RPMI7951 (cell line): ENCODE data around the gene PCDHGA10. TPM values are rescaled to one million over a fixed set of nuclear protein-coding genes. Genes with fewer than 3 reads are reported as not detected.
"Not testable (repeated sequence)": the region's sequence is repeated elsewhere in the genome, so short reads cannot be mapped to it uniquely, and the experiment has no call there.

Experiments used
- DNase-seq: peaks from one replicate; pipeline ENCODE4 v3.0.0-alpha.2; 2012; ENCODE audit warnings: low read depth
- total RNA-seq: library from RNA; depleted of rRNA; stranded (reverse); fragments of >200 nt; shearing (Covaris generic); gene quantifications from 2 replicates; pipeline ENCODE4 v1.2.3, GENCODE V29; 2014; rRNA removed

Gene PCDHGA10
- total RNA-seq, result 0.78 and 0.84 TPM in 2 replicates

DNA sequence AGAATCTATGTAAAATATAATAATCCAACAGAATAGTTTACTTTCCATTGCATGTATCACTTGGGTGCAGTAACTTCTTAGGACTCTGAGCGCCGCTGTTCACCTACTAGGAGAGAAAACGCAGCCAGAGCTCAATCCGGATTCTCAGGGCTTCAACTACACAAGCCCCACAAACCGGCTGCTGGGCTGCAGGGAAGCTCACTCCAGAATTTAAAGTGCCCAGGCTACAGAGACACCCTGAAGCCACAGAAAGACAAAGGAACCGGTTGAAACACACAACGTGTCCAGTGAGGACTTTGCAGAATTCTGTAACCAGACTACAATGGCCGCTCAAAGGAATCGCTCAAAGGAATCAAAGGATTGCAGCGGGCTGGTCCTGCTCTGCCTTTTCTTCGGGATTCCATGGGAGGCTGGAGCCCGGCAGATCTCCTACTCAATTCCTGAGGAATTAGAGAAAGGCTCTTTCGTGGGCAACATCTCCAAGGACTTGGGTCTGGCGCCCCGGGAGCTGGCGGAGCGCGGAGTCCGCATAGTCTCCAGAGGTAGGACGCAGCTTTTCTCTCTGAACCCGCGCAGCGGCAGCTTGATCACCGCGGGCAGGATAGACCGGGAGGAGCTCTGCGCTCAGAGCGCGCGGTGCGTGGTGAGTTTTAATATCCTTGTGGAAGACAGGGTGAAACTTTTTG, at the start of gene PCDHGA10:
Gene PCDHGA10 (plus strand): TSS at position 134 of the 686 bp plus-strand sequence. CDS start 189 bp downstream, at position 323.
- peak; percentile 25 for DNase-seq

DNA sequence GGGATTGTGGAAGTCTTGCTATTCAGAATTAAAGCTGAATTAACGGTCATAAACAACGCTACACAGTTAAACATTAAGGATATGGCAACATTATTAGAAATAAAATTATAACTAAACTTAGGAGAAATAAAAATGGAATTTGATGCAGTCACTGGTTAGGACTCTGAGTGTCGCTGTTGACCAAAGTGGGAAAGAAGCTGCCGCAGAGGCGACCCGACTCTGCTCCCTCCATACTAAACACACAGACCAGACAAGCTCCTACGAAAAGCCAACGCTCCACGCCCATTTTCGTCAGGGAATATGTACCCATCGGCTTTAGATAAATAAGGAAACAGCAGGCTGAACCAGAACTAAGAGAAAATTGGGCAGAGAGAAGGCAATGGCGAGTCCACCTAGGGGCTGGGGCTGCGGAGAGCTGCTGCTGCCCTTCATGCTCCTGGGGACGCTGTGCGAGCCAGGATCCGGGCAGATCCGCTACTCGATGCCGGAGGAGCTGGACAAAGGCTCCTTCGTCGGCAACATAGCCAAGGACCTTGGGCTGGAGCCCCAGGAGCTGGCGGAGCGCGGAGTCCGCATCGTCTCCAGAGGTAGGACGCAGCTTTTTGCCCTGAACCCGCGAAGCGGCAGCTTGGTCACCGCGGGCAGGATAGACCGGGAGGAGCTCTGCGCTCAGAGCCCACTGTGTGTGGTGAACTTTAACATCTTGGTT, 48.7 kb upstream of the PCDHGA10 start, which contains the start of gene PCDHGA5:
Gene PCDHGA5 (plus strand): TSS at position 211 of the 709 bp plus-strand sequence. CDS start 169 bp downstream, at position 380.
- peak; percentile 42 for DNase-seq

DNA sequence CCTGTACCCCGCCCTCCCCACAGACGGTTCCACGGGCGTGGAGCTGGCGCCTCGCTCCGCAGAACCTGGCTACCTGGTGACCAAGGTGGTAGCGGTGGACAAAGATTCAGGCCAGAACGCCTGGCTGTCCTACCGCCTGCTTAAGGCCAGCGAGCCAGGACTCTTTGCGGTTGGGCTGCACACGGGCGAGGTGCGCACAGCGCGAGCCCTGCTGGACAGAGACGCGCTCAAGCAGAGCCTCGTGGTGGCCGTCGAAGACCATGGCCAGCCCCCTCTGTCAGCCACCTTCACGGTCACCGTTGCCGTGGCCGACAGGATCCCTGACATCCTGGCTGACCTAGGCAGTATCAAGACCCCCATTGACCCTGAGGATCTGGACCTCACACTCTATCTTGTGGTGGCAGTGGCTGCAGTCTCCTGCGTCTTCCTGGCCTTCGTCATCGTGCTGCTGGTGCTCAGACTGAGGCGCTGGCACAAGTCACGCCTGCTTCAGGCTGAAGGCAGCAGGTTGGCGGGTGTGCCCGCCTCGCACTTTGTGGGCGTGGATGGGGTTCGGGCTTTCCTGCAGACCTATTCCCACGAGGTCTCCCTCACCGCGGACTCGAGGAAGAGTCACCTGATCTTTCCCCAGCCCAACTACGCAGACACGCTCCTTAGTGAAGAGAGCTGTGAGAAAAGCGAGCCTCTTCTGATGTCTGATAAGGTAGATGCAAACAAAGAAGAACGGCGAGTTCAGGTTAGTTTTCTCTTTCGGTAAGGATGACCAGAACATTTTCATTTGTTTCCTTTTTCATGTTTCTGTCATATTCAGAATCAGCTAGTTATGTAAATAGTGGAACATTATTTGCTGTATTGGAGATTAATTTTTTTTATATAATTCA, 46.5 kb upstream of the PCDHGA10 start:
- no peak for DNase-seq

DNA sequence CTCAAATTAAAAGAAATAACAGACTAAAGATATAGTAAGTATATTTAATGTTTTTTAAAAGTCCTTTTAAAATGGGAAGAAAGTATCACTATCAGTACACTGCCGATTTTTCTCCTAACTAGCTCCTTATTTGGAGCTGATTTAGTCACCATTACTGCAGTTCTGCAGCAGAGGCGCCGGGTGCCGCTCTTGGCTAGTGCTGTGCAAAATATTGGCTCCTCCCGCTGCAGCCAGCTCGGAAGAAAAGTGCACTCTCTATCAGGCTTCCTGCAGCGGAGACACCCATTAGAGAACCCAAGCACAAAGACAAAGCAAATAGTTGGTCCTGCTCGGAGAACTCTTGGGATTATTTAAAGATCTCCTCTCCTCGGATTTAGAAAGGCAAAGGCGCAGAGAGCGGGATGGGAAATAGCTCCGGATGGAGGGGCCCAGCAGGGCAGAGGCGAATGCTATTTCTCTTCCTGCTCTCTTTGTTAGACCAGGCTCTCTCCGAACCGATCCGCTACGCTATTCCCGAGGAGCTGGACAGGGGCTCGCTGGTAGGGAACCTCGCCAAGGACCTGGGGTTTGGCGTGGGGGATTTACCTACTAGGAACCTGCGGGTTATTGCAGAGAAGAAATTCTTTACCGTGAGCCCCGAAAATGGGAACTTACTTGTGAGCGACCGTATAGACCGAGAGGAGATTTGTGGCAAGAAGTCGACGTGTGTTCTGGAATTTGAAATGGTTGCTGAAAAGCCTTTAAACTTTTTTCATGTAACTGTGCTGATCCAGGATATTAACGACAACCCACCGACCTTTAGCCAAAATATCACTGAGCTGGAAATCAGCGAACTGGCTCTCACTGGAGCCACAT, 42.6 kb upstream of the PCDHGA10 start, which contains the start of gene PCDHGB3:
Gene PCDHGB3 (plus strand): TSS at position 249 of the 855 bp plus-strand sequence. CDS start 153 bp downstream, at position 402.
- DNase-seq, result peak; percentile 42

- DNase-seq, result no peak
These were observed 41.0 kb upstream of the PCDHGA10 start for GRCh38 chr5:141371572-141372475.

DNA sequence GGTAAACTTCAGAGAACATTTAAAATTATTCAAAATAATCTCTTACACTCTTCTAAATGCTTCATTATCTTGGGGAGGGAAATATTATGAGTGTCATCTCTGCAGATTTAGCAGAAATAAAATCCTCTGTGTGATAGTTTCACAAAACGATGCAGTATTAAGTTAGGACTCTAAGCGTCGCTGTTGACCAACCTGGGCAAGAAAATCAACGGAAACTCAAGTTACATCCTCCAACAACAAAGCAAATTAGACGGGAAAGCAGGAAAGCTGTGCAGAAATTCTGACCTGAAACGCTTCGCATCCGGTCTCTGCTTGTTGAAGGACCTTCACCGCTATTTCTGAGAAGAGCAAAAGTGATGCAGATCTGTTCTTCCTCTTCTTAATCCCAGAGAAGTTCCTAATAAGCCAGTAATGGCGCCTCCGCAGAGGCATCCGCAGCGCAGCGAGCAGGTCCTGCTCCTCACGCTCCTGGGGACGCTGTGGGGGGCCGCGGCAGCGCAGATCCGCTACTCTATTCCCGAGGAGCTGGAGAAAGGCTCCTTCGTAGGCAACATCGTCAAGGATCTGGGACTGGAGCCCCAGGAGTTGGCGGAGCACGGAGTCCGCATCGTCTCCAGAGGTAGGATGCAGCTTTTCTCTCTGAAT, 39.0 kb upstream of the PCDHGA10 start, which contains the start of gene PCDHGA6:
Gene PCDHGA6 (plus strand): TSS at position 219 of the 645 bp plus-strand sequence. CDS start 193 bp downstream, at position 412.
- no peak for DNase-seq

DNA sequence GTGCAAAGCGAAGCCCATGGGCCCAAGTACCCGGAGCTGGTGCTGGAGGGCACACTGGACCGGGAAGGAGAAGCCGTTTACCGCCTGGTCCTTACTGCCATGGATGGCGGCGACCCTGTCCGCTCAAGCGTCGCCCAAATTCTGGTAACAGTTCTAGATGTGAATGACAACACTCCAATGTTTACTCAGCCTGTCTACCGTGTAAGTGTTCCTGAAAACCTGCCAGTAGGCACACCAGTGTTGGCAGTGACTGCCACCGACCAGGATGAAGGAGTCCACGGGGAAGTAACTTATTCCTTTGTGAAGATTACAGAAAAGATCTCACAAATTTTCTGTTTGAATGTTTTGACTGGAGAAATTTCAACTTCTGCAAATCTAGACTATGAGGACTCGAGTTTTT, 38.2 kb upstream of the PCDHGA10 start:
- DNase-seq, result no peak

- not testable (repeated sequence) for DNase-seq
These were observed 37.2 kb upstream of the PCDHGA10 start for GRCh38 chr5:141375444-141376155.

DNA sequence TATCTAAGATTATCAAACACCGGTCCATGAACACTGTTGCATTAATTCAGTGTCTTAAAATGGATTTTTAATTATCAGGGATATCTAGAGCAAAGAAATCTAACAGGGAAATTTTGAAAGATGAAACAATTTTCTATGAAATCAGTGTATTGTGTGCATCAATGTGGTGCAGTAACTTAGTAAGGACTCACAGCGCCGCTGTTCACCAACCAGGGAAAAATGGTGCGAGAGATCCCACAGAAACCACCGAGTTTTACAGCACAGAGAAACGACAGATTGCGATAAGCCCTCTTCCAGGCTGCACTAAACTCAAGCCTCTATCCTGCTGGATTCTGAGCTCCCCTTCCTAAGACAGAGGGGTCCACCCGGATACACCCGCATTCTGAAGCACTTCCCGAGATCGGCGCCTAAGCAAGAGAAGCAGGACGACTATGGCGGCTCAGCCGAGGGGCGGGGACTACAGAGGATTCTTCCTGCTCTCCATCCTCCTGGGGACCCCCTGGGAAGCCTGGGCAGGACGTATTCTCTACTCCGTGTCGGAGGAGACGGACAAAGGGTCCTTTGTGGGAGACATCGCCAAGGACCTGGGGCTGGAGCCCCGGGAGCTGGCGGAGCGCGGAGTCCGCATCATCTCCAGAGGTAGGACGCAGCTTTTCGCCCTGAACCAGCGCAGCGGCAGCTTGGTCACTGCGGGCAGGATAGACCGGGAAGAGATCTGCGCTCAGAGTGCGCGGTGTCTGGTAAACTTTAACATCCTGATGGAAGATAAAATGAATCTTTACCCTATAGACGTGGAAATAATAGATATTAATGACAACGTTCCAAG, 30.1 kb upstream of the PCDHGA10 start, which contains the start of gene PCDHGA7:
Gene PCDHGA7 (plus strand): TSS at position 274 of the 826 bp plus-strand sequence. CDS start 158 bp downstream, at position 432.
- DNase-seq, result peak; percentile 62

GRCh38 chr5:141383345-141383744, 29.4 kb upstream of the PCDHGA10 start:
- DNase-seq, result no peak

GRCh38 chr5:141384471-141385267, 28.1 kb upstream of the PCDHGA10 start:
- DNase-seq, result no peak

GRCh38 chr5:141387557-141388311, 25.1 kb upstream of the PCDHGA10 start, which contains the start of gene PCDHGB4:
PCDHGB4 (plus strand) TSS chr5:141387698; CDS start chr5:141387885, 187 bp downstream.
- DNase-seq, result peak; percentile 58

DNA sequence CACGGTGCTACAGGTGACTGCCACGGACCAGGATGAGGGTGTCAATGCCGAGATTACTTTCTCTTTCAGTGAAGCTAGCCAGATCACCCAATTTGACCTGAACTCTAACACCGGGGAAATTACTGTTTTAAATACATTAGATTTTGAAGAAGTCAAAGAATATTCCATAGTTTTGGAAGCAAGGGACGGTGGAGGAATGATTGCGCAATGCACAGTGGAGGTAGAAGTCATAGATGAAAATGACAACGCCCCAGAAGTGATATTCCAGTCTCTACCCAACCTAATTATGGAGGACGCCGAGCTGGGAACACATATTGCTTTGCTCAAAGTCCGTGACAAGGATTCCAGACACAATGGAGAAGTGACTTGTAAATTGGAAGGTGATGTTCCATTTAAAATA, 24.1 kb upstream of the PCDHGA10 start:
- DNase-seq, result no peak

- no peak for DNase-seq
These were observed 23.4 kb upstream of the PCDHGA10 start for GRCh38 chr5:141389153-141390042.
